ENCODE results near the gene CYBC1. TPM values are rescaled to one million over a fixed set of nuclear protein-coding genes. Genes with fewer than 3 reads are reported as not detected.

CYBC1 gene
- total RNA-seq, 1 experiment from 2014 or later: 95.4 TPM

DNA sequence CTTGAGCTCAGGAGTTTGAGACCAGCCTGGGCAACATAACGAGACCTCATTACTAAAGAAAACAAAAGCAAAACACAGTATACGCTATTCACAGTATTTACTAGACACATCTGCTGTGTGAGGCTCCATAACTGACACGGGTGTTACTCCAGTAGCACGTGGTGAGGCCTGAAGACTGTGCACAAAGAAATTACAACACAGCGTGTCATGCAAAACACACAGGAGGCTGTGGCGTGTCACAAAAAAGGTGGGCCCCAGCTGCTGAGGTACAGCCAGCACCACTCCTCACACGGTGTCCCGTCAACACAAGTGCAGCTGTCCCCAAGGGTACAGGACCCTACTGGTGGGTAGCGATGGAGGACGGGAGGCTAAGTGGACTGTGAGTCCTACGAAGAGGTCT lies 2.7 kb downstream of the CYBC1 start:
- ATAC-seq (no peak), DNase-seq (ENCODE audit: low read depth, low spot score) (no peak)
- TF ChIP-seq YY1 (IDR thresholded peaks at IDR 0.05; ENCODE audit: extremely low read depth, insufficient replicate concordance, low read depth, low read length) (no peak), ZNF274 (IDR thresholded peaks at IDR 0.05; ENCODE audit: low read depth, low read length) (no peak), SIN3A (IDR thresholded peaks at IDR 0.05; ENCODE audit: low read depth) (no peak), JUND (IDR thresholded peaks at IDR 0.05) (no peak), FOSL1 (IDR thresholded peaks at IDR 0.05; ENCODE audit: low read depth) (no peak), POLR2AphosphoS5 (IDR thresholded peaks at IDR 0.05; ENCODE audit: low read depth, low read length) (no peak), POLR2A (IDR thresholded peaks at IDR 0.05; ENCODE audit: borderline replicate concordance, extremely low read depth, insufficient read depth, insufficient read length) (no peak), CEBPB (IDR thresholded peaks at IDR 0.05; ENCODE audit: low read depth) (no peak), CBX3 (IDR thresholded peaks at IDR 0.05; ENCODE audit: low read depth) (no peak), TCF7L2 (IDR thresholded peaks at IDR 0.05; ENCODE audit: borderline replicate concordance, extremely low read depth, insufficient read depth, insufficient read length) (no peak)
- TF ChIP-seq, protein P1, sequence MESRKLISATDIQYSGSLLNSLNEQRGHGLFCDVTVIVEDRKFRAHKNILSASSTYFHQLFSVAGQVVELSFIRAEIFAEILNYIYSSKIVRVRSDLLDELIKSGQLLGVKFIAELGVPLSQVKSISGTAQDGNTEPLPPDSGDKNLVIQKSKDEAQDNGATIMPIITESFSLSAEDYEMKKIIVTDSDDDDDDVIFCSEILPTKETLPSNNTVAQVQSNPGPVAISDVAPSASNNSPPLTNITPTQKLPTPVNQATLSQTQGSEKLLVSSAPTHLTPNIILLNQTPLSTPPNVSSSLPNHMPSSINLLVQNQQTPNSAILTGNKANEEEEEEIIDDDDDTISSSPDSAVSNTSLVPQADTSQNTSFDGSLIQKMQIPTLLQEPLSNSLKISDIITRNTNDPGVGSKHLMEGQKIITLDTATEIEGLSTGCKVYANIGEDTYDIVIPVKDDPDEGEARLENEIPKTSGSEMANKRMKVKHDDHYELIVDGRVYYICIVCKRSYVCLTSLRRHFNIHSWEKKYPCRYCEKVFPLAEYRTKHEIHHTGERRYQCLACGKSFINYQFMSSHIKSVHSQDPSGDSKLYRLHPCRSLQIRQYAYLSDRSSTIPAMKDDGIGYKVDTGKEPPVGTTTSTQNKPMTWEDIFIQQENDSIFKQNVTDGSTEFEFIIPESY (IDR thresholded peaks at IDR 0.05; ENCODE audit: extremely low read depth, insufficient replicate concordance, low read length): no peak
- TF ChIP-seq, protein P2, sequence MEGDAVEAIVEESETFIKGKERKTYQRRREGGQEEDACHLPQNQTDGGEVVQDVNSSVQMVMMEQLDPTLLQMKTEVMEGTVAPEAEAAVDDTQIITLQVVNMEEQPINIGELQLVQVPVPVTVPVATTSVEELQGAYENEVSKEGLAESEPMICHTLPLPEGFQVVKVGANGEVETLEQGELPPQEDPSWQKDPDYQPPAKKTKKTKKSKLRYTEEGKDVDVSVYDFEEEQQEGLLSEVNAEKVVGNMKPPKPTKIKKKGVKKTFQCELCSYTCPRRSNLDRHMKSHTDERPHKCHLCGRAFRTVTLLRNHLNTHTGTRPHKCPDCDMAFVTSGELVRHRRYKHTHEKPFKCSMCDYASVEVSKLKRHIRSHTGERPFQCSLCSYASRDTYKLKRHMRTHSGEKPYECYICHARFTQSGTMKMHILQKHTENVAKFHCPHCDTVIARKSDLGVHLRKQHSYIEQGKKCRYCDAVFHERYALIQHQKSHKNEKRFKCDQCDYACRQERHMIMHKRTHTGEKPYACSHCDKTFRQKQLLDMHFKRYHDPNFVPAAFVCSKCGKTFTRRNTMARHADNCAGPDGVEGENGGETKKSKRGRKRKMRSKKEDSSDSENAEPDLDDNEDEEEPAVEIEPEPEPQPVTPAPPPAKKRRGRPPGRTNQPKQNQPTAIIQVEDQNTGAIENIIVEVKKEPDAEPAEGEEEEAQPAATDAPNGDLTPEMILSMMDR (IDR thresholded peaks at IDR 0.05 in 2 of 3, conservative IDR thresholded peaks at IDR 0.05 in 1 of 3; ENCODE audit: borderline replicate concordance in 1 of 3, insufficient read depth in 1 of 3, low read depth in 2 of 3, low read length in 2 of 3): no peak
- H3K9me3 ChIP-seq (ENCODE audit: control insufficient read depth in 1 of 2, insufficient read depth in 1 of 2, low read depth in 1 of 2, low read length in 2 of 2): no peaks in the 10 kb centered on the region
- H3K79me2 ChIP-seq (ENCODE audit: insufficient read depth, low read length): peaks cover 15% of the 10 kb centered on the region
- no peak overlapping the region for H3K9ac ChIP-seq (ENCODE audit: low read length)
- H3K9me2 ChIP-seq (ENCODE audit: insufficient read depth): no peaks in the 10 kb centered on the region
- H3K4me1 ChIP-seq (ENCODE audit: control insufficient read depth in 1 of 2, insufficient read depth in 2 of 2, low read length in 2 of 2): peaks cover 9 to 19% of the 10 kb centered on the region in 2 experiments
- no peak overlapping the region for H3K4me2 ChIP-seq (ENCODE audit: low read length)
- no peak overlapping the region for H3K4me3 ChIP-seq (replicated peaks in 1 of 2; ENCODE audit: low read depth in 1 of 2, low read length in 2 of 2)
- no TSS peak for BruUV-seq (replicated peaks)
- H4K20me1 ChIP-seq (ENCODE audit: insufficient read depth): no peaks in the 10 kb centered on the region
- H3K27me3 ChIP-seq (ENCODE audit: insufficient read depth, low read length): no peaks in the 10 kb centered on the region
- intact Hi-C loops (cut with micrococcal nuclease): no loop called here
- ChIA-PET POLR2A (no interaction called here), RAD21 (ENCODE audit: low non-redundant PET in 1 of 2, low total read pairs in 2 of 2, uncharacterized antibody in 2 of 2, unreplicated experiment in 2 of 2) (no interaction called here), CTCF (no interaction called here)
- H3K36me3 ChIP-seq (ENCODE audit: control insufficient read depth in 1 of 2, insufficient read depth in 2 of 2, low read length in 2 of 2): peaks cover 0 to 13% of the 10 kb centered on the region in 2 experiments; a peak in 1 of 4 replicates
- no peak overlapping the region for H3K27ac ChIP-seq (ENCODE audit: low read depth, low read length)
- H2AFZ ChIP-seq (ENCODE audit: low read depth, low read length, poor library complexity, severe bottlenecking): no peak overlapping the region

Measured in HCT116 (cell line).